ENCODE results near the gene RAD9B. TPM values are rescaled to one million over a fixed set of nuclear protein-coding genes. Genes with fewer than 3 reads are reported as not detected.

The RAD9B gene
- total and polyA plus RNA-seq, 2 of the 13 experiments (the other 11 are each of a cell fraction or from before 2014, with no cell fraction given), result 0.05 to 0.38 TPM

DNA sequence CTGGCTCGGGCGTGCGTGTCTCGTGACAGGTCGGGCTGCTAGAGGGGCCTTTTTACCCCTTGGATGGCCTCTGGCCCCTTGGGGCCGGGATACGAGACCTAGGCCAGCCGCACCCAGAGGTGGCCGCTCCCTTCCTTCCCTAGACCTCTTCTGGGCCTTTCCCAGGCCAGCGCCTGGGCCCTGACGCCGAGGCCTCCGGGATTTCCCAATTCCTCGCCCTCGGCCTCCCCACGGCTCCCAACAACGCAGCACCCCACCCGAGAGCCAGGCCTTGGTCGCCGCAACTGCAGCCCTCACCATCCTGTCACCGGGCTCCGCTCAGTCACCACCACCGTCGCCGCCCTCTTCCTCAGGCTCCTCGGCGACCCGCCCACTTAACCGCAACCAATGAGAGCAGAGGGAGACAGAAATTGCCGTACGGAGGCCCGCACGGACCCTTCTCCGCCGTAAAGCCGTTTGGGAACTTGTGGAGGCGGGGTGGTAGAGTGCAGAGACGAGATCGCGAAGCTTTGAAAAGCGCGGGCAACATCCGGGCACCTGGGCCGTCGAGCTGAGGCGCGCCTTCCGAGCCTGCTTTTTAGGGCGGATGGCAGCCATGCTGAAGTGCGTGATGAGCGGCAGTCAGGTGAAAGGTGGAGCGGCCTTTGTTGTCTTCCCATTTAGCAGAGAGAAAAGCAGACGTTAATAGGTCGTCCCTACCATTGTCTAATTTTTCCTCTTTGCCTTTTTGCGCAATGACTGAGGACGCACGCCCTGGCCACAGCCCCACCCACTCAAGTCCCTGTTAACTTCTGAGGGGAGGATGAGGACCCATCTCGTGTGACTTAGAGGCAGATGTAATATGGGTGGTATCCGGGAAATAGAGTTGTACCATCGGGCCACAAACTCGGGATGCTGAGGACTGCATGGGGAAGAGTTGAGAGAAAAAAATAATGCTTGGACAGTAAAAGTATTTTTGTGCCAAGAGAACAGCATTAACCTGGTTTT is at the start of gene RAD9B, which contains the start of gene VPS29 (continued):
- TF ChIP-seq KIAA2018 (CRISPR knock-in tag; IDR thresholded peaks at IDR 0.05; ENCODE audit: borderline replicate concordance), result peak; percentile 54; the same call in 1 of the 2 replicates
- TF ChIP-seq ZNF136 (CRISPR knock-in tag; IDR thresholded peaks at IDR 0.05; ENCODE audit: low read depth), result peak; percentile 92
- no peak for TF ChIP-seq ATAD3A (CRISPR knock-in tag; IDR thresholded peaks at IDR 0.05)
- TF ChIP-seq FUBP1 (CRISPR knock-in tag; IDR thresholded peaks at IDR 0.05; ENCODE audit: borderline replicate concordance), result no peak
- peak; percentile 78; the same call in 1 of the 2 replicates for TF ChIP-seq ZSCAN9 (CRISPR knock-in tag; IDR thresholded peaks at IDR 0.05; ENCODE audit: borderline replicate concordance)
- TF ChIP-seq MBD4 (IDR thresholded peaks at IDR 0.05; ENCODE audit: borderline replicate concordance, low read length), result no peak
- TF ChIP-seq ZNF432 (CRISPR knock-in tag; IDR thresholded peaks at IDR 0.05; ENCODE audit: borderline replicate concordance), result no peak
- TF ChIP-seq NR3C1 (CRISPR knock-in tag; IDR thresholded peaks at IDR 0.05), result no peak
- TF ChIP-seq ZNF329 (CRISPR knock-in tag; IDR thresholded peaks at IDR 0.05; ENCODE audit: low read depth), result no peak; the same call in none of the 2 replicates
- no peak for TF ChIP-seq RAD51 (IDR thresholded peaks at IDR 0.05; ENCODE audit: borderline replicate concordance)
- peak; percentile 81 for TF ChIP-seq ZNF333 (CRISPR knock-in tag; IDR thresholded peaks at IDR 0.05; ENCODE audit: borderline replicate concordance)
- peak; percentile 89 for TF ChIP-seq UBTF (CRISPR knock-in tag; IDR thresholded peaks at IDR 0.05)
- peak; percentile 79 for TF ChIP-seq CHD2 (IDR thresholded peaks at IDR 0.05; ENCODE audit: low read depth, low read length)
- TF ChIP-seq ZNF263 (CRISPR knock-in tag; IDR thresholded peaks at IDR 0.05), result peak; percentile 69
- TF ChIP-seq ZNF10 (CRISPR knock-in tag; IDR thresholded peaks at IDR 0.05; ENCODE audit: borderline replicate concordance, low read depth), result 0 out of 2 replicates have a peak, but pooled peaks have one; percentile 52
- TF ChIP-seq TP53 (CRISPR knock-in tag; conservative IDR thresholded peaks at IDR 0.05), result peak; percentile 76; the same call in 1 of the 2 replicates

Measured in HepG2 (cell line).